C1 segment of cervical spinal cord (tissue), 14 donors: ENCODE measurements around the gene LSP1.

Source experiments
- DNase-seq, 14 donors: peaks; one replicate each; lab custom pipeline; 2025; lab: John Stamatoyannopoulos, UW

The LSP1 gene

DNA sequence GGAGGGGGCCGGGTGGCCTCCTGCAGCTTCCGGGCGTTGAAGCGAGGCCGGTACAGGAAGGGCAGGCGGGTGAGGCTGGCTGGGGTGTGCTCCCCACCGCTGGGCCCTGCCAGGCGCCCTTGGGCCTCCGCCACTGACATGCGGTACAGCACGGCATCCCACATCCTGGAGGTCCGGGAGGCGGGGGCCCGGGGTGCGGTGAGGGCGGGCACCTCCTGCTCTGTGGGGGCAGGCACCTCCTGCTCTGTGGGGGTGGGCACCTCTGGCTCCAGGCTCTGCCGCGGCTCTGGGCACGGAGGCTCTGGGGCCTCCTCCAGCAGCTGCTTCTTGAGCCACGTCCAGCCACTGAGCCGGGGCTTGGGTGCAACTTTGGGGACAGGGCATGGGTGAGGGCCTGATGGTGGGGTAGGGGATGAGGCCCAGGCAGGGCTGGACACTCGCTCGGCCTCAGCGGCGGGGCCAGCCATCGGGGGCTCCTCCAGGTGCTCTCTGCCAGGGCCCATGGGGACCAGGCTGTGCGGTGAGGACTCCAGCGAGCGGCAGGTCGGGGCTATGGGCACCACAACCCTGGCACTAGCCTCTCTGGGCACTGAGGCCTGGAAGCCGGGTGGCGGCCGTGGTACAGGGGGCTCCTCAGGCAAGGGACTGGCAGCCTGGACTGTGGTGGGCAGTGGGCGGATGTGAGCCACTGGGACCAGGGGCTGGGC, 36.5 kb downstream of the LSP1 start:
- no peak for DNase-seq

DNA sequence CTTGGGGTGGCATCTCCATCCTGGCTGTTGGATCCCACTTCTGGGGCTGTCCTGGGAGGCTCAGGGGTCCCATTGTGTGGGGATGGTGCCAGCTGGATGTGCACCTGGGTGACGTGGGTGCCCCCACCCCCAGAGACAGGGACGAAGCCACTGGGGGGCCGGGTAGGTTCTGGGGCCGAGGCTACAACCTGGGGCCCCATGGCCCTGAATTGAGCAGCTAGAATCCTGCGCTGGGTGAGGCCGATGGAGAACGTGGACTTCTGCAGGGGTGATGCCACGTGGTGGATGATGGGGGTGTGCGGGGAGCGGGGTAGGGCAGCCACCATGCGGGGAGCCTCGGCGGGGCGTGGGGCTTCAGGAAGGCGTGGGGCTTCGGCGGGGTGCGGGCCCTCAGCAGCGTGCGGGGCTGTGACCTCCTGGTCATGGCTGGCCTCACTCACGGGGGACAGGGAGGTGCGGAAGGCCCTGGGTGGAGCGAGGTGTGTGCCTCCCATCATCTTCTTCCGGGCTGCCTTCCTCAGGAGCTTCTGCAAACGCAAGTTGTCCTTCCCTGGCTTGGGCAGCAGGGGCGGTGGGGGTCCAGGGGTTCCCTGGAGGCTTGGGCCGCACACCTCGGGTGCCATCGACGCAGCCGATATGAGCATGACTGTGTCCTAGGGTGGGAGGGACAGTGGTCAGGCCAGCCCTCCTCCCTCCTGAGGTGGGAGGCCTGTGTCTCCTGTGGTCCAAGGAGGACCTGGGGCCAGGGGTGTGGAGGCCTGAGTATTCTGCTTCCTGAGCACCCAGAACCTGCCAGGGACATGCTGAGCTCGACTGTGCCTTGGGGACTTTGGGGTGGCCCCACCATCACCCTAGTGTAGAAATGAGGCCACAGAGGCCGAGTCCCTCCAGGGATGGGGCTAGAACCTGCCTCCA, 37.3 kb downstream of the LSP1 start:
- DNase-seq: no peak

DNA sequence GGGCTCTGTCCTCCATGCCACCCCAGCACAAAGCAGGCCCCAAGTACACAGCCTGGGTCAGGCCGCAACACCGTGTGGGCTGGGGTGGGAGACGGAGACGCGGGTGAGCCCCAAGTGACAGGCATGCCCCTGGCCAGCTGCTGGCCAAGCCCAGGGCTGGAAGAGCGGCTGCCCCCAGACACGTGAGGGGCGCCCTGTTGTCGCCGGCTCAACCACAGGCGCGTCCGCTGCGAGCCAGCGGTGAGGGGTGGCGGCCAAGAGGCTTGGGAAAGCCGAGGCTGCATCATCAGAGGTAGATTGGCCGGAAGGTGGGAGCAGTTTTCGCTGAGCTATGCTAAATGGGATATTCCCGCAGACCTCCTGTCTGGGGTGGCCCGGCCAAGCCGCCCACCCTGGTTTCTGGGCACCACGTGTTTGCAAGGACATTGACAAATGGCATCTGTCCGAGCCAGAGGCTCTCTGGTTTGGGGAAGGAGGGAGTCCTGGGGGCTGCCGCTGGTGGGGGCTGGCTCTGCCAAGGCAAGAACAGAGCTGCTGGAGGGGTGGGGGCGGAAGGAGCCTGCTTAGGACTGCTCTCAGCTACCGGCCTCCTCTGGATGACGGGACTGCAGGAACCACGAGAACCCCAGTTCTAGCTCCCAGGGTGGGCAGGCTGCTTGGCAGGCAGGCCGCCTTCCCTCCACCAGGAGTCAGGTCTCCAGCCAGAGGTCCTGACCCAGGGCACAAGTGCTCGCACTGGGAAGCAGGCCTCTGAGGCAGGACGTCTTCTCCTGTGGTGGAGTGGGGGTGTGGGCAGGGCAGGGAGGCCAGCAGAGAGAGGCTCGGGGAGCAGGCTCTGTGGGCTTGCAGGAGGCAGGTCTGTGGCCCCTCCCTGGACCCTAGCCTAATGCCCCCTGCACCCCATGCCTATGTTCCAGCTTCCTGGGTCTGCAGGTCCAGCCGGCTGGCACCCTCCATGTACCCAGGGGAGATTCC, 38.3 kb downstream of the LSP1 start:
- no peak for DNase-seq

DNA sequence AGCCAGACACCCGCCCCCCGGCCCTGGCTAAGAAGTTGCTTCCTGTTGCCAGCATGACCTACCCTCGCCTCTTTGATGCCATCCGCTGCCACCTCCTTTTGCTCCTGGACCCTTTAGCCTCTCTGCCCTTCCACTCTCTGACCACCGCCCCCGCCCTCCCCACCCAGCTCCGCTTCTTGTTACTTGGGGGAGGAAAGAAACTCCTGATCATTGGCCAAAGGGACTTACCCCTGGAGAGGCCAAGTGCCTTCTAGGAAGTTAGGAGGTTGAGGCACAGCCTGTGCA, 38.9 kb downstream of the LSP1 start, which contains the start of gene PRR33:
TSS of gene PRR33 (minus strand) at position 65 of the 285 bp plus-strand sequence. CDS start 1,311 bp downstream, outside the sequence.
- no peak for DNase-seq

GRCh38 chr11:1892116-1892515, 39.2 kb downstream of the LSP1 start:
- no peak for DNase-seq

GRCh38 chr11:1892558-1892957, 39.7 kb downstream of the LSP1 start:
- no peak for DNase-seq

GRCh38 chr11:1893581-1894359, 40.9 kb downstream of the LSP1 start:
- no peak for DNase-seq

DNA sequence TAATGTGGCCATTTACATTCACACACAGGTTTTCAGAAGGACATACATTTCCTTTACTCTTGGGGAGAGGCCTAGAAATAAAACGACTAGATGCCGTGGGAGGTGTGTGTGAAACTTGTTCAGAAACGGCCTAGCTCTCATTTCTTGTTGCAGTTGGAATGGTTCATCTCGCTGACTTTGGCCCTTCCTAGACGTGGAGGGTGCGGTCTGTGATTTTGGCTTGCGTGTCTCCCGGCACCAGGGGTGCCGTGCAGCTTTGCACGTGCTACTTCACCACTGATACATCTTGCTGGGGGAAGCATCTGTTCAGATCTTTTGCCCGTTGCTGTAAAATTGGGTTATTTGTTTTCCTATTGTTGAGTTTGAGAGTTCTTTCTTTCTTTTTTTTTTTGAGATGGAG, 41.9 kb downstream of the LSP1 start:
- DNase-seq: no peak

GRCh38 chr11:1896468-1896867, 43.6 kb downstream of the LSP1 start:
- DNase-seq: no peak

GRCh38 chr11:1896923-1897322, 44.0 kb downstream of the LSP1 start:
- no peak for DNase-seq

DNA sequence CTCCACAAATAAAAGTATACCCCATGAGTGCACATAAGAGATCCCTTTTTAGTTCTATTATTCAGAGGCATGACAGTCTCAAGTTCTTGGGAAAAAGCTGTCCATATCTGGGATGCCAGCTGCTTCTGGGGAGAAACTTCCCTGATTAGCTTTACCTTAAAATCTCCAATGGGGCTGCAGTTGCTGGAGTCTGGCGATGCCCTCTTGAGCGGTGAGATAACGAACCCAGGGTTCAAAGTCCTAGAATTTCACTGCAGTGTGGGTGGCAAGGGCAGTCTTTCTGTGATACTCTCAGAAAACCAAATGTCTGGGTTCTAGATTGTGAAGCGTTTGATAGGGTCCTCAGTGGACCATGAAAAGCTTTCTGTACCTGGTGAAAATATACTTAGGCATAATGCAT, 46.2 kb downstream of the LSP1 start:
- DNase-seq: no peak

GRCh38 chr11:1899686-1900085, 46.8 kb downstream of the LSP1 start:
- DNase-seq: no peak

GRCh38 chr11:1906181-1906580, 53.3 kb downstream of the LSP1 start:
- DNase-seq: no peak

GRCh38 chr11:1906611-1907423, 53.9 kb downstream of the LSP1 start:
- DNase-seq: no peak

GRCh38 chr11:1908618-1909017, 55.7 kb downstream of the LSP1 start:
- no peak for DNase-seq

GRCh38 chr11:1909524-1909923, 56.6 kb downstream of the LSP1 start:
- no peak for DNase-seq

GRCh38 chr11:1912289-1912878, 59.5 kb downstream of the LSP1 start:
- no peak for DNase-seq

DNA sequence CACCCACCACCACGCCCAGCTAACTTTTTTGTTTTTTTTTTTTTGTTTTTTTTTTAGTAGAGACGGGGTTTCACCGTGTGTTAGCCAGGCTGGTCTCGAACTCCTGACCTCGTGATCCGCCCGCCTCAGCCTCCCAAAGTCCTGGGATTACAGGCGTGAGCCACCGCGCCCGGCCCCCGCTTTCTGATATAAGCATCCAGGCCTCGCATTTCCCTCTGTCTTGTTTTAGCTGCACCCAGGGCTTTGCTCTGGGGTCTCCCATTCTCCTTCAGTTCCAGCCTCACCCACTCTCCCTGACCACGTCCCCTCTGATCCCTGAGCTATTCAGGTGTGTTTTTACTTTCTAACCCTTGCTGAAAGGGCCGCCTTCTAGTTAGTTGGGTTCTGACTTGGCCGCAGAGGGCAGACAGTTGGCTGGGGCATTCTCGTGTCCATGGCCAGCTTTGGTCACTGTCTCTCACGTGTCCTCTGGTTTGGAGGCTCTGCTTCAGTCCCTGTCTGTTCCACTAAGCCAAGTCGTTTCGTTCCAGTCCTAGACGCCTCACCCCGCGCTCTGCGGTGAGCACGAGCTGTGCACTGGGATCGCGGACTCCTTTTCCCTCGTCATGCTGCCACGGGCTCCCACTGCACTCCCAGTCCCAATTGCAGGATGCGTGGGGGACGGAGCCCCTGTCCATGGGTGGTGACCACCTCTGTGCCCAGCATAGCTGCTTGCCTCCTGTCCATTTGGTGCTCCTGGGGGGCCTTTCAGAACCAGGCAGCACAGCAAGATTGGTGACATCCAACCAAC, 60.6 kb downstream of the LSP1 start:
- no peak for DNase-seq

GRCh38 chr11:1915795-1916131, 62.9 kb downstream of the LSP1 start:
- DNase-seq: no peak
